ENCODE data around the gene VTI1A.
"Not testable (repeated sequence)": the region's sequence is repeated elsewhere in the genome, so short reads cannot be mapped to it uniquely, and the experiment has no call there.

Gene VTI1A

DNA sequence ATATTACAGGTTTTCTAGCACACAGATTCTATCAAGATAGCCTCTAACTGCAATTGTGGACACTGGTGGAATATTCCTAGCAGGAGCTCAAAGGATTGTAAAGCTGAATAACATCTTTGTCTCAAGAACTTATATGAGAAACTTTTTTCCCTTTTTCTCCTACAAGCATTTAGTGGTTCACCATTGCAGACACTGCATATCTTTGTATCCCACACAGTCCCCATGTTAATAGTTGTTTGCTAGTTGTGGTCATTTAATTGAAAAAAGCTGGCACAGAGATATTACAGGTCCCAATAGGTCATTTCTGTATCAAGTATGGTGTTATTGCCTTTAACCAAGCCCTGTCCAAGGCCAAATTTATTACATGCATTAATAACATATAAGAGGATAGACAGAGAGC is 276.9 kb downstream of the VTI1A start:
- DNase-seq (ENCODE audit: low spot score): no peak

DNA sequence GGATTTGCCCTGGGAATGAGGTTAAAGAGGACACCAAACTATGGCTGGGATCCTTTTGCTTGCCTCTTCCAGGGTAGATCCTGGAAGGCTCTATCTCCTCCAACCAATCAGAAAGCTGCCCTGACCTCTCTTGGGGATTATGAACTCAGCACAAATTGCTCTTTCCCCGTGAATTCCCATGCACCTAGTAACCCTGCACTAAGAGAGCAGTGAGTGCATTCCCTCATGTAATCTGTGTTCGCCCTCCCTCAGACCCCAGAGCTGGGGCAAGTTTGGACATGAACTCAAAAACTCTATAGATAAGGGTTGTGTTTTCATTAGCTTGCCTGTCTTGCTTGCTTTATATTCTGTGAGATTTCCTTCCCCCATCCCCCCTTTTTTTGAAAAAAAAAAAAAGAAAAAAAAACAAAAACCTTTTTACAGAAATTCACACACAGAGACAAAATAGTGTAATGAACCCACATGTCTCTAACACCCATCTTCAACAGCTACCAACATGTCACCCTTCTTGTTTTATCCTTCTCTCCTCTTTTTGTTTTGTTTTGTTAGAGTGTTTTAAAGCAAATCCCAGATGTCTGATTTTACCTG is 277.5 kb downstream of the VTI1A start:
- DNase-seq (ENCODE audit: low spot score): no peak

DNA sequence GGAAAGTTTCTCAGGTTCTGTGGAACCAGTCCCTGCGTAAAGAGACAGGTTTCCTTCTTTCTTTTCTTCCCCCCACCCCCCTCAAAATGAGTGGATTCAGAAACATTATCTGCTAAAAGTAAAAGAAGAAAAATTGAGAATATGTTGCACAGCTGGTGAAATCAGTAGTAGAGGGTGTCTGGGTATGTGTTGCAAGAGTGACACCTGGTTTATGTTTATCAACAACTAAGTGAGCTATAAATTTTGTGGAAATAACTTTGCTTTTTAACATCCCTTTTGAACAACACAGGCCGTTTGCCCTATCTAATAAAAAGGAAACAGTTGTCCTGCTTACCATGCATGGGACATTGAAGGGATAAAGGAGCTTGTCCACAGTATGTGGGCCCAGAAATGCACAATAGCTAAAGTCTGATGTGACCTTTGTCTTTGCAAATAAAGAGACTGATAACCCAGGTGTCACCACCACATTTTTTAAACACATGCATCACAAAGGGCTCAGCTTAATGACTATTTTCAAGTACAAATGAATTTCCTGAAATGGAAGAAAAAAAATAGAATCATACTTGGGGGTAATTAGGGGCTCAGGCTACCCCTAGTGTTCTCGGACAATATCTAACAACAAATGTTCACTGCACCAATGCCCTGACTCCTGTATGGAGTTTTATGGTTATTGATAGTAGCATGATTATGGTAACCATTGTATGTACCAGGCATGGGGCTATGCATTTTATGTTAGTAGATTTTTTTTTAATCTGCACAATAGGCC is 281.3 kb downstream of the VTI1A start:
- DNase-seq (ENCODE audit: low spot score): no peak

DNA sequence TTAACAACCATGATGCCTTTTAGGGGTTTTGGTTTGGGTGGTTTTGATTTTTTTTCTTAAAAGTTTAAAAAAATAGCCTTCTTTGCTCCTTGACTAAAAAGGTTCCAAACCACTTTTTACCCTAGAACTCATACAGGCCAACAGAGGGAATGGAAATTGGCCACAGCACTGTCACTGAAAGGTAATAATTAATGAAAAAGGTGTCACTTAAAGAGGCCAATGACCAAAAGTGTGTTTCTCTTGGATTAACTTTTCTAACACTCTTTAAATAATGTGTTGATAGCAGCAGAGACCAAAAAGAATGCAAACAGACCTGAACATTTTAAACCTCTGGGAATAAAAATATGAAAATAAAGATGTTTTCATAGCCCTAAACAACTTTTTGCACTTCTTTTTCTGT is 282.0 kb downstream of the VTI1A start:
- DNase-seq (ENCODE audit: low spot score): no peak

DNA sequence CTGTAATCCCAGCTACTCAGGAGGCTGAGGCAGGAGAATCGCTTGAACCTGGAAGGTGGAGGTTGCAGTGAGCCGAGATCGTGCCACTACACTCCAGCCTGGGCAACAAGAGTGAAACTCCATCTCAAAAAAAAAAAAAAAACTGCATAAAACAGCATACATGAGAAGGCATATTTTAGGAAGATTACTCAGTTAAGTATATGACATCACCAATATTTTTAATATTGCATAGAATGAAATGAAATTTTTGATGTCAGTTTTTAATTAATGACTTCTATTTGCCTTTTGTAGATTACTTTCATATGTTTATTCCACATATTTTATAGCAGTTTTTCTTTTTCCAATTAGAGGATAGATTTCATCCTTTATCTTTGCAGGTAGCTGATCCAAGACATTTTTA is 284.4 kb downstream of the VTI1A start:
- not testable (repeated sequence) for DNase-seq (ENCODE audit: low spot score)

DNA sequence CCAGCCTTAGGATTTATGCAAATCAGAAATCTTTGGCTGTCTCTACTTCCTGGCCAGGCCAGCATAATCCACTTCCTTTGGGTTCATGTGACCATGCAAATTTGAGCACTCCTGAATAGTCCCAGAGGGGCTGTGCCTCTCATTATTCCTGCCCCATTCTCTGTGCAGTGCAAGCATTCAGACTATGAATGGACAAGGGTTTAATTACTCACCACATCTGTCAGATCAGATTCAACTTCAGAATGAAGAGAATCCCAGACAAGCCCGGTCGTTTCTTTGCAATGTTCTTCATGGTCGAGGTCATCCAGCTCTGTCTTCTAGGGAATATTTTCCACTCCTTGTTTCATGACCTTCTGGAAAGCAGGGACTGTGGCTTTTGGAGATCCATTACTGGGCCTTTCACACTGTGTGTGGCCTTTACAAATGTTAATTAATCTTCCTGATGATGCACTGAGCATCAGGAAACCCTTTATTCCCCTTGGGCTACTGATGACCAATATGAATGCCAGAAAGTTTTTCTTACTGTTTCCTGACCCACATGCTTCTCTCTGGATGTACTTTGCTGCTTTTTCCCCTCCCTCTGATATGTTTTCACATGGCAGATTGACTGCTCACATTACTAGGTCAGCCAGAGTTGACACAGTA is 285.4 kb downstream of the VTI1A start:
- DNase-seq (ENCODE audit: low spot score): peak; percentile 37

DNA sequence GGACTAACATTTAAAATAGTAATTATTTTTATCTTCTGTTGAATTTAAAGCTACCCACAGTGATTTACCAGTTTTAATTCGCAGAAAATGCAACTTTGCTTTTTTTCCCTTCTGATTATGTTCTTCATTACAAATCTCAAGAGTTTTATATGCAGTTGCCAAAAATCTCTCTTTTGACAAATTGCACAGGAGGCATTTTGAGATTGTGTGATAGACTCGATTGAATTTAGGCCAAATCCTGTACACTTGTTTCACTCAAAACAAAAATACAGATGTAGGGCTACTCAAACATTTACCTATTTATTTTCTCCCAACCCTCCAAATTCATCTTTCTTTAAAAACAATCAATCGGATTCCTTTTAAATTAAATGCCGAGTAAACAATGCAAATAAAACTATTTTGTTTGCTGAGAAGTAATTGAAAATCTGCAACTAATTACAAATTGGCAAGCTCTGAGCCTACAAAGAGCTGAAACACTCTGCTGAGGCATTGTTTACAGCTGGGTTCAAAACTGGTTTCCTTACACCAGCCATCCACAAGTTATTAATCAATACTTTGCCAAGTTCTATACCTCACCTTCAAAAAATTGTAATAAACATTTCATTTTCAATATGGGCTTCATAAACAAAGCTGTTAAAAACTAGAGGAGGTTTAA is 288.2 kb downstream of the VTI1A start:
- no peak for DNase-seq (ENCODE audit: low spot score)

DNA sequence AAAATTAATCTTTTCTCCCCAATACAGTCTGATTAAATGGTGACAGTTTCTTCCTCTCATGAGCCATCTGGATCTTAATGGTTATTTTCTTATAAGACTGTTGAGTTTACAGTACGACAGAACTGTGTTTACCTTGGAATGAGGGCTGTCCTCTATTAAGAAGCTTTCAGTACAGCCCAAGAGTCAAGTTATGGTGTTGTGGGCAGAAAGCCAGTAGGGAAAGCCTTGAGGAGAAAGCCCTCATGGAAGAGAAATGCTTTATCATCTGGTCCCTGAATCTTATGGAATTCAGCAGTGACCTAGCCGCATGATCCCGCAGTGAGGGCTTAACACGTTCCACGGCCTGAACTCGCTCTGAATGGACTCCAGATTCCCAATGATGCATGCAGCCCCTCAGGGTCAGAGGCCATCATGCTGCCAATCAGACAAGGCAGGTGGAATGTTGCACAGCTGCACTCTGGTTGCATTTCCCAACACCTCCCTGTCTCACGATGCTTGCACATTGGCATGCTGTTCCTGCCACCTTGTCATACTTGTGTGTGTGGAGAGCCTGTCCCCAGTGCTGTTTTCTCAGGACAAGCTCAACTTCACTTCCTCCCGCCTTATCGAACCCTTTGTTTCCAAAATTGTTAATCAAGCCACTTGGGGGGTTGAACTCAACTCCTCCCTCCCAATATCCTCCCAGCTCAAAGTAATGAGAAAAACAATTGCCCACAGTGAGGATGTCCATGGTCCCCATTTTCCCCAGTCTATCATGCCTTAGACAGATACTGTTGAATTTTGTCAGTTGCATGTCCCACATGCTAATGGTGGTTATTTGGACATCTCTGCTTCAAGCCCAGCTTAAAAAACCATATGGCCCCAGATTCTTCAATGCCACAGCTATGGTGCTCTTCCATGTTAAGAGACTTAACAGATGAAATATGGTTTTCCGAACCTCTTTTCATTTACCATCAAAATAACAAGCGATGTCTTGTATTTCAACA is 291.9 kb downstream of the VTI1A start:
- no peak for DNase-seq (ENCODE audit: low spot score)

DNA sequence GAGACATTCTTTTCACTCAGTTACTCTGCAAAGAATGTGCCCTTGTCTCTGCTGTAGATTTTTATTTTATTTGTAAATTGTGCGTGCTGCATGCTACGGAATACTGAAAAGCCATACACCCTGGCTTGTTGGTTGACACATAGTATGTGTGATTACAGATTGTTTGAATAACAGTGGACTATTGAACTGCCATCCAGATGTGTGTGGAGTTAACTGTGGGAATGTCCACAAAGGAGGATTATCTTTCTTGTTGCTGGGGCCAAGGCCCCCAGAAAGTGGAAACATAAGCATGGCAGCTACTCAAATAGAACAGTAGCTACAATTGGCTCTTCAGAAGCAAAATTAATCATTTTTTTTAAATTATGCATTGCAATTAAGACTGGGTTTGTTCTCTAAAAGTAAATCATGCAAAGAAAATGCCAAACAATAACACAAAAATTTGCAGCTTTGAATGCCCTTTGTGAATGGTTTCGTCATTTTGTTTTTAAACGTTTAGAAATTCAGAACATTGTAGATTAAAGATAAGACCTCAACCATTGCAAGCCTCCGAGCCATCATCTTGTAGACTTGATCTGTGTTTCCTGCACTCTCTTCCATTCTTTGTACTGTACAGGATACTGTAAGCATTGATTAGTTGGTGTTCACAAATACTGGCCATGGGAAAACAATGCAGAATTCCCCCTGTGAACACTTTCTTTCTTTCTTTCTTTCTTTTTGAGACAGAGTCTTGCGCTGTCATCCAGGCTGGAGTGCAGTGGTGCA is 292.8 kb downstream of the VTI1A start:
- peak; percentile 45 for DNase-seq (ENCODE audit: low spot score)

DNA sequence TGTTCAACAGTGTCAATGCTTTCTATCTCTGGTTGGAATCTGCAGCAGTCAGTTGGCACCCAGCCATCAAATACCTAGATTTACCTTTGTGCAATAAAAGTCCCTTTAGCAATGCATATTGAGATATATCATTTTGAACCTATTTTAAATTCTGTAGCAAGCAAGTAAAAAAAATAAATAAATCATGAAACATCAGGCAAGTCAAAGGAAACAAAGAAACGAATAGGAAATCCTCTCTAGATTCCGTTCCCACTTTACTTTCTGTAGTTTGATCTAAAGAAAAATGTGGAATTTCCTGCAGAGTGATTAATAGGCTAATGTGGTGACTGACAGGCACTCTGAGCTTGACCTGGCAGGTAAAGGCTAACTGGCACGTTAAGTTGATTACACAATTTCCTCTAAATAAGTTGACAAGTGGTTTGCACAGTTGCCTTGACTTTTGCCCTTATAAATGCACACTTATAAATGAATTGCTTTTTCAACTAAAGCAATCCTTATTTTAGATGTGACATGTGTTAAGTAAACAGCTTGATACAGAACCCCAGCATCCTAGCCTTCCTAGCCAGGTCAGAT is 294.9 kb downstream of the VTI1A start:
- no peak for DNase-seq (ENCODE audit: low spot score)

DNA sequence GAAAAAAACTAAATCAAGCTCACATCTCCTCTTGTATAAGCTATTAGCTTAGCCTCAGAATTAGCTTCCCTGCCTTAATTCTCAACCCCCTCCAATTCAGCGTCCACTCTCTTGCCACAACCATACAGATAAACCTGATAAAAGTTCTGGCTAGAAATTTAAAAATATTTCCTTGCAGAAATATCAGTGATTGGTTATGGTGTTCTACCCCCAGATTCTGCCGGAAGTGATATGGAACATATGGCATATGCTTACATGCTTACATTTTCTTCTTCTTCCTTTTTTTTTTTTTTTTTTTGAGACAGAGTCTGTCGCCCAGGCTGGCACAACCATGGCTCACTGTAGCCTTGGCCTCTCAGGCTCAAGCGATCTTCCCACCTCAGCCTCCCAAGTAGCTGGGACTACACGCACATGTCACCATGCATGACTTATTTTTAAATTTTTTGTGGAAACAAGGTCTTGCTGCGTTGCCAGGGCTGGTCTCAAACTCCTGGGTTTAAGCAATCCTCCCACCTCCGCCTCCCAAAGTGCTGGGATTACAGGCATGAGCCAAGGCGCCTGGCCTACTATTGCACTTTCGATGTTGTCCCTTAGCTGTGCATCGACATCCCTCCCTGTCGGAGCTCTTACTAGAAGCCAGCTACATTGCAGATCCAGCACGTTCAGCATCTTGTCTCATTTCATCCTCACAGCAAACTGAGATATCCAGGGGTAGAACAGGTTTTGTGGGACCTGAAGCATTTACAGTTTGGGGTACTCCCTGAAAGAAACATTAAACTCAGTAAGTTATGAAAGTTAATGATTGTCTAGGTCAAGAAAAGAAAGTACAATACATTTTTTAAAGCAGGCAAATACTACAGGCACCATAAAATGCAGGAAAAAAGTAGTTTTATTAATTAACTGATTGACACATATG is 297.4 kb downstream of the VTI1A start:
- DNase-seq (ENCODE audit: low spot score): no peak

DNA sequence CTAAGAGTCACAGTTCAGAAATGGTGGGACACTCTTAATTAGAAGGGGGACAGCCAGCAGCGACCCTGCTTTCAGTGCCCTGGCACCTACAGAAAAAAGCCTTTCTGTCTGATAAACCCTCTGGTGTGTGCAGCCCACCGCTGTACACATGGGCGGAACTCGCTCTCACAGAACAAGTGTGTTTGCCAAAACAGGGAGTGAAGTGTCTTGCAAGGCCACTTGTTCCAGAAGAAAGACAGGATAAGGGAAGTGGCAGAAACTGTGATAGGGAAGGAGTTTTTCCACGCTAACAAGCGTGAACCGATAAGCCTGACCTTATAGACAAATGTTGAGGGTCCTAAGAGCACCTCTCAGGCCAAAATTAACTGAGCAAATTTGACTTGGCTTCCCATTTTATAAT is 299.3 kb downstream of the VTI1A start:
- no peak for DNase-seq (ENCODE audit: low spot score)

DNA sequence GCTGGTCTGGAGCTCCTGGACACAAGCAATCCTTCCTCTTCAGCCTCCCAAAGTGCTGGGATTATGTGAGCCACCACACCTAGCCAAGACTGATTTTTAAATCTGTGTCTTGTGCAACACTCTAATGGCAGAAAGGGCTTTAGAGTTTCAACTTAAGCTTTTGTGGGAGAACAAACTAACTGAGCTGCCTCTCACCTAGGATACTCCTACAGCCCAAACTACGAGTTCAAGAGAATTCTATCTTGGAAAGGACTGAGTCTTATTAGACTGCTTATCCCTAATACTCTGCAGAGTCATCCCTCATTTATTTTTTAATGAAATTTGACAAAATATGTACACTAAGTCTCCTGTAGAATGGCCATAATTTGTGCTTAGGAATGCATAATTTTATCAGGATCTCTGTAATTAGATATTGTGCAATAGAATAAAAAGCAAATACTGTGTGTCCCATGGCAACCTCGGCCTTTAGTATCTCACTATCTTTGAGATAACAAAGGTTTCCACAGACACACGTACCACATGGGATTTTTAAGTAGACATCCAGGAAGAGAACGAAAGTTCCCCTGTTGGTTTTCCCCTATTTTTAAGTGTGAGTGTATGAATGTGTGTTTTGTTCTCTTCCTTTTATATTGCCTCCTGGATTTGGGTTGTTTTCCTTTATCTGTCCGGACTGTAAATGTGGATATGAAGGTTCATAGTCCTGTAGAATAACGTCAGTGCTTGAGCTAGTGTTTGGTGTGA is 303.6 kb downstream of the VTI1A start:
- no peak for DNase-seq (ENCODE audit: low spot score)

DNA sequence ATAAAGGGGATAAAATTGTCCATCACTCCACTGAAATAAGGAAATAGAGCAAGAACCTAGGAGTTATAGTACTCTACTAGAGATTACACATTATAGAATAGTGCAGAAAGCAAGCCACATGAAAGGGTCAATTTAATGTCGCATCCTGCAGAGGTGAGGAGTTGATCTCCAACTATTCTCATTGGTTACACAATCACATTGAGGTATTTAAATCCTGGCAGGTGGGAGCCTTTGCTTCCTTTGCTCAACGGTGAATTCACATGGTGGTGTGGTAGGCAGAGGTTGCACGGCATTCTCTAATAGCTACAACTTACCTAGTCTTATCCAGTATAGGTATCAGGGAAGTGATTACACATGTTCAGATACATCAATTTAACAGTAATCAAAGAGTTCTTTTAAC is 304.6 kb downstream of the VTI1A start:
- DNase-seq (ENCODE audit: low spot score): no peak

DNA sequence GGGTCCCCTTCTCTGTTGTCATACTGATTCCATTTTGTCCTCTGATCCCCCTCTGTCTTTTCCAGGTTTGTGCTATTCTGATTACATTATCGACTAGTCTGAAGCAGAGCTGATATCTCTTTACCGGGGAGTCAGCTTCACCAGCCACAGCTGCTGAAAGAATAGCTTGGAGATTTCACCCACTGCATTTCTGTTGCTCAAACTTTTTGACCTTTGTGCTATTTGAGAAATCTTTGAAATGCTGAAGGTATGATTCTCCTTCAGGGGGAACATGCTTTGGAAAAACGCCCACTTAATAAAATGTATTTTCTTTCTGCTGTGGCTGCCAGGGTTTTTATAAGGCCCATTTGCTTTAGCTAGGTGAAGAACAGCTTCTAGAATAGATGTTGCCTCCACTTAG is 305.3 kb downstream of the VTI1A start:
- no peak for DNase-seq (ENCODE audit: low spot score)

DNA sequence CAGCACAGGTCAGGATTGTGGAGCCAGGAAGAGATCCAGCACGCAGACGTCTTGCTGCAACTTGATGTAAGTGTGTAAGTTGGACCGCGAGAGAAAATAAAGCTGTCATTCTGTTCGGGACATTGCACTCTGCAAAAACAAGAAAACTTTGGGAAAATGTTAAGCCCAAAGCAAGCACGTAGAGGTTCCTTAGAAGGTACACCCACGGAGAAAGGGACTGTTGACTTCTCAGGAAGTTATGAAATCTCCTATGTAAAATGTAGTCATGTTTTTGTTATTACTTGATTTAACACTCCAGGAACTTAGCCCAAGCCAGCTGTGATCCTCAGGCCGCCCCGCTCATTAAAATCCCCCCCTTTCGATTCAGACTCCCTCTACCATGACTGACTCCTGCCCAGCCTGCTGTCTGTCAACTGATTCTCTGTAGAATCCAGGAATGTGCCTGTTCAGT is 307.0 kb downstream of the VTI1A start:
- no peak for DNase-seq (ENCODE audit: low spot score)

DNA sequence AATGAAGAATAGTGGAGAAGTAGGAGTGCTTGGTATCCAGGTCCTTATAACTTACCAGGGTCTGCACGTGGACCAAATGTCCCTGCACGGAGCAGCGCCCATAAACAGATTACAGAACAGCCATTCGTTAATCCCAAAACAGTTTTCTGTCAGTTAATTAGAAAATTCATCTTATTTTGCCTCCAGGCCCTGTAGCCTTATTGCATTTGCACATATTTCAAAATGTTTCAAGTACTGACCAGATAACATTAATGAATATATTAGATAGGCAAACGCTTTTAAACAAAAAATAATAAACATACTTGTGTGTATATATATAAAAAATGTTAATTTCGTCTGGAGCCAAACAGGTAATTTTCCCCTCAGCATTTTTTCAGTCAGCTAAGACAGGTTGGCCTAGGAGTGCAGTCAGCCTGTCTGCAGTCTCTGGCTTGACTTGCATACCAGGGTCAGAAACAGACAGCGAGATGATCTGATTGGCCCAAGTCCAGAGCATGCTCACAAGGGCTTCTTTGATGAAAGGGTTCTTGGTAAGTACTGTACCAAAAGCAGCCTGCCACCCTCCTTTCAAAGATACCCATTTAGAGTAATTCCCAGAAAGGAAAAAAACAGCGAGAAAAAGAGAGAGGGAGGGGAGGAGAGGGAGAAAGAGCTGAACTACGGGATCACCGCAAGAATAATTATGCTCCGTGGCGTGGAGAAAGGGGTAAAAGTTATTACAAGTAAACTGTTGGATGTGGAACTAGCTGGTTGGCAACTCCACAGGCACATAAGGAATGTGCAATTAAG is 308.6 kb downstream of the VTI1A start:
- peak; percentile 79 for DNase-seq (ENCODE audit: low spot score)

DNA sequence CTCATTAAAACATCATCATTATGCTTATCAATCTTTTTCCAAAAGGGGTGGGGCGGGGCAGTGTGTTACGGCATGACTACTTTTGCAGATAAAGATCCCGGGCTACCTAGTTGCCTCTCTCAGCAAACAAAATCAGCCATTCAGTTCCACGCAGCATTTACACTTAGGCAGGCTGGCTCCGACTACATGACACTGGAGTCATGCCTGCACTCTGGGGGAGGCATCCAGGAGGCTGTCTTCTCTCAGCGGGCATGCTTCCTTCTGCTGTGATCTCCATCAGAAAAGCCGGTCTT is 309.2 kb downstream of the VTI1A start:
- DNase-seq (ENCODE audit: low spot score): no peak

Data from pons (tissue), 1 donor.